HUES64 (cell line): Measurements from ENCODE around the gene COL8A1.
"Not testable (repeated sequence)": the region's sequence is repeated elsewhere in the genome, so short reads cannot be mapped to it uniquely, and the experiment has no call there.

Source experiments
- H3K27ac ChIP-seq: 2 replicates; pipeline ENCODE4 v1.7.0; 2013; ENCODE audit warnings: low read depth, low read length, inconsistent platforms
- H3K27me3 ChIP-seq: 2 replicates; pipeline ENCODE4 v1.6.1; 2013; ENCODE audit warnings: mild to moderate bottlenecking, low read length; ENCODE audit not compliant: insufficient read depth
- H3K36me3 ChIP-seq: 2 replicates; pipeline ENCODE4 v1.6.1; 2013; ENCODE audit warnings: mild to moderate bottlenecking, low read length; ENCODE audit not compliant: insufficient read depth
- H3K4me1 ChIP-seq: 2 replicates; pipeline ENCODE4 v1.6.1; 2013; ENCODE audit warnings: mild to moderate bottlenecking, low read length, moderate library complexity; ENCODE audit not compliant: insufficient read depth
- H3K4me3 ChIP-seq: 2 replicates; pipeline ENCODE4 v1.5.1; 2013; ENCODE audit warnings: mild to moderate bottlenecking, low read length, moderate library complexity
- H3K9ac ChIP-seq: 2 replicates; pipeline ENCODE4 v1.6.1; 2013; ENCODE audit warnings: mild to moderate bottlenecking, low read depth, low read length
- H3K9me3 ChIP-seq: 2 replicates; pipeline ENCODE4 v1.6.1; 2013; ENCODE audit warnings: low read depth, low read length; ENCODE audit not compliant: insufficient read depth
- WGBS: fragments of 150-250, 120-280 bp; methylation state at CpG from one replicate; pipeline ENCODE4 v1.1.7; 2013; ENCODE audit warnings: missing lambda C conversion rate; 5-methylcytosine and 5-hydroxymethylcytosine counted together

Gene COL8A1

DNA sequence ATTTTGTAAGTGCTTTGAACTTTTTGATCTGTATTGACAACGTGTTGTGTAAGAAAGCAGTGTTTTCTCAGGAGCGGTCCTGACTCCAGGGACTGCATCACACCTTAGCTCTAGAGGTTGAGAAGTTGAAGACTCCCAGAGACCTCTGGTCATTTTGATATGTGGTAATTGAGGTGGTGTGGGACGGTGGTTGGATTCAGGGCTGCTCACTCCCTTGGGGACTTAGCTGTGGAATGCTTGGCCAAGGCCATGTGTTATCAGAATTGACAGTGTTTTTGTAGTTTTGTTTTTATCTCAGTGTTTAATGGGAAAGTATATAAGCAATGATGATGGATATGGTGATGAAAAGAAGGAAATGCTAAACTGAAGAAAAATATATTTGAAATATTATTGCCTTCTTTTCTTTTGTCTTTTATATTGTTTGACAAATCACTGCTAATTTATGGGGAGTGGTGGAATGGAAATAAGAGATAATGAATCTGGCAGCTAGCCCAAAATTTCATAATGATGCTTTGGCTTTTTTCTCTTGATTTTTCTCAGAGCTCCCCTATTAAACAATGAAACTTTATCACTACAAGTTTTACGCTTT lies 195.3 kb downstream of the COL8A1 start:
- no peak overlapping the region for H3K27ac ChIP-seq
- H3K9me3 ChIP-seq: no peaks in the 10 kb centered on the region
- no peaks in the 10 kb centered on the region for H3K4me1 ChIP-seq
- WGBS: 88% methylated on average over 4 of the region's 4 CpGs
- no peaks in the 10 kb centered on the region for H3K36me3 ChIP-seq
- no peak overlapping the region for H3K4me3 ChIP-seq
- H3K9ac ChIP-seq: no peak overlapping the region
- no peaks in the 10 kb centered on the region for H3K27me3 ChIP-seq

DNA sequence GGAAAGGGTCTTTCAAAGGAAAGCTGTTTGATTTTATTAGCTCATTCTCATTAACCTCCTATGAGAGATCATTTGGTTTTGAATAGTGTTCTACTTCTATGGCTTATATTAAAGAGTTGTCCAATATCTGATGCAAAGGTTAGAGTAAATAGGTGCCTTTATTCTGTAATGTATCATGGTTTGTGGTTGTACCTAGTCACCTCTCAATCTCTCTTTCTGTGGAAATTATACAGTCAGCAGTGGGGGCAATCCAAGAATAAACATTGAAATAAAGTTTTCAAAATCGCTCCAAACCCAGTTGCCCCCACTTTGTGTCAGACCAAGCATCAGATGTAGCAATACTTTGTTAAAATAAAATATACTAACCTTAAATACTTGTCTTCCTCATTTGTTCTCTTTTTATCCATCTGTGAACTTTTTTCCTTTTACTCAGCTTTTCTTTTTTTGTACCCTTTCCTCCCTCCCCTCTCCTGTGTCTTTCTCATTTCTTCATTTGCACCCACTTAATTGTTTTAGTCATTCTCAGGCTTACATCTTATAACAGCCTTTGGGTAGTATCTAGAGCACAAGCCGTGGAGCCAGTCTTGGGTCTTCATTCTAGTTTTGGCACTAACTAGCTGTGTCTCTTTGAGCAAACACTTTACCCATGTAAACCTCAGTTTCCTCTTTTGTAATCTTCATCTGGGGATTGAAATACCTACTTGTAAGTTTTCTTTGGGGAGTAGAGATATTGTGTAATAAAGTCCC lies 196.0 kb downstream of the COL8A1 start:
- no peaks in the 10 kb centered on the region for H3K9me3 ChIP-seq
- no peak overlapping the region for H3K4me3 ChIP-seq
- H3K9ac ChIP-seq: no peak overlapping the region
- H3K36me3 ChIP-seq: no peaks in the 10 kb centered on the region
- no peak overlapping the region for H3K27ac ChIP-seq
- 96% methylated on average over 2 of the region's 2 CpGs for WGBS
- no peaks in the 10 kb centered on the region for H3K27me3 ChIP-seq
- no peaks in the 10 kb centered on the region for H3K4me1 ChIP-seq

DNA sequence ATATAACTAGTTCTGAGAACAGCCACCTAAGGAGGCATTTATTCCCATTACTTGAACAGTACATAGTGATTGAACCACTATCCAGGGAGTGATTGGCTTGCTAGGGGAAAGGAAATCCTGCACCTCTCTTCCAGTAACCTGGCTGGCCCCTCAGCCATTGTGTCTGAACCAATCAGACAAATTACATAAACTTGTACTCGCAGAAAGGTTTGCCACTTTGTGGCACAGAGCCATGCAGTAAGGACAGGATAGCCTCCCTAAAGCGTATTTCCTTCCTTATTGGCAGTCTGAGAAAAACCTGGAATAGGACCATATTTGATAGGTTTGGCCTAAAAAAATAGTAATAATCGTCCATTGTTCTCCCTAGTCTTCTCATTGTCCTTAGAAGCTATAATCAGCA lies 198.3 kb downstream of the COL8A1 start:
- H3K4me1 ChIP-seq: no peaks in the 10 kb centered on the region
- 96% methylated on average over 3 of the region's 3 CpGs for whole genome bisulfite sequencing
- H3K36me3 ChIP-seq: no peaks in the 10 kb centered on the region
- no peak overlapping the region for H3K27ac ChIP-seq
- no peak overlapping the region for H3K4me3 ChIP-seq
- H3K9ac ChIP-seq: no peak overlapping the region
- no peaks in the 10 kb centered on the region for H3K27me3 ChIP-seq
- no peaks in the 10 kb centered on the region for H3K9me3 ChIP-seq

GRCh38 chr3:99837715-99838114 lies 199.3 kb downstream of the COL8A1 start:
- Histone ChIP-seq H3K9ac (no peak overlapping the region), H3K27me3 (no peaks in the 10 kb centered on the region), H3K4me1 (no peaks in the 10 kb centered on the region), H3K27ac (no peak overlapping the region), H3K4me3 (no peak overlapping the region), H3K36me3 (no peaks in the 10 kb centered on the region), H3K9me3 (no peaks in the 10 kb centered on the region)
- 89% methylated on average over 1 of the region's 1 CpG for WGBS

GRCh38 chr3:99838755-99839154 lies 200.4 kb downstream of the COL8A1 start:
- Histone ChIP-seq H3K36me3 (no peaks in the 10 kb centered on the region), H3K9ac (no peak overlapping the region), H3K9me3 (no peaks in the 10 kb centered on the region)

DNA sequence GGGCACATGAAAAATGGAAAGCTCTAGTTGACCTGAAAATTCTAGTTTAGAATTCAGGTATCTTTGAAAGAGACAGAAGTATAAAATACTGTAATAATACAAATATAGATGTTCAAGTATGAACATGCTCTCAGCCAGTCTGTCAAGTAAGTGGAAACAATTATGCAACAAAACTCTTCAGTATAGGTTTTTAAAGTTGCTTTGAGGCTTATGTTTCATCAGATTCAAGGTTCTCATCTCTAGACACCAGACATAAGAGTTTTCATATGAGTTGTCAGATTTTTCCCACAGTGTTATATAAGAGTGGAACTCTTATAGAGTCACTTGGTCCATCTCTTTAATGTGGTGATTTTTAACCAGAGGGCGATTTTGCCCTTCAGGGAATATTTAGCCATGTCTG lies 201.2 kb downstream of the COL8A1 start:
- Histone ChIP-seq H3K4me3 (no peak overlapping the region), H3K27me3 (no peaks in the 10 kb centered on the region), H3K36me3 (no peaks in the 10 kb centered on the region), H3K9ac (no peak overlapping the region), H3K9me3 (no peaks in the 10 kb centered on the region), H3K27ac (no peak overlapping the region), H3K4me1 (peaks cover 10% of the 10 kb centered on the region)
- 92% methylated on average over 1 of the region's 1 CpG for WGBS

More at GRCh38 chr3:99838755-99839154, 200.4 kb downstream of the COL8A1 start:
- Histone ChIP-seq H3K27me3 (no peaks in the 10 kb centered on the region), H3K4me1 (peaks cover 2% of the 10 kb centered on the region; the same call in 1 of the 2 replicates), H3K4me3 (no peak overlapping the region), H3K27ac (no peak overlapping the region)

- WGBS: 96% methylated on average over 4 of the region's 4 CpGs
- H3K36me3 ChIP-seq, H3K9me3 ChIP-seq, H3K9ac ChIP-seq, H3K4me3 ChIP-seq, H3K27ac ChIP-seq, H3K27me3 ChIP-seq: not testable (repeated sequence)
- H3K4me1 ChIP-seq: peaks cover 15% of the 10 kb centered on the region
Measured at GRCh38 chr3:99841949-99842348, 203.6 kb downstream of the COL8A1 start.

- peaks cover 15% of the 10 kb centered on the region for H3K4me1 ChIP-seq
Measured at GRCh38 chr3:99842826-99843589, 204.6 kb downstream of the COL8A1 start.

GRCh38 chr3:99843590-99844258 lies 205.3 kb downstream of the COL8A1 start:
- peaks cover 15% of the 10 kb centered on the region for H3K4me1 ChIP-seq
- H3K4me3 ChIP-seq: no peak overlapping the region
- no peaks in the 10 kb centered on the region for H3K9me3 ChIP-seq
- H3K27ac ChIP-seq: no peak overlapping the region
- no peaks in the 10 kb centered on the region for H3K27me3 ChIP-seq
- H3K36me3 ChIP-seq: no peaks in the 10 kb centered on the region
- WGBS: 83% methylated on average over 10 of the region's 10 CpGs
- no peak overlapping the region for H3K9ac ChIP-seq

More at GRCh38 chr3:99842826-99843589, 204.6 kb downstream of the COL8A1 start:
- H3K9ac ChIP-seq: no peak overlapping the region
- H3K27me3 ChIP-seq: no peaks in the 10 kb centered on the region
- H3K9me3 ChIP-seq: no peaks in the 10 kb centered on the region
- 67% methylated on average over 1 of the region's 2 CpGs for WGBS
- H3K4me3 ChIP-seq: no peak overlapping the region
- H3K36me3 ChIP-seq: no peaks in the 10 kb centered on the region
- H3K27ac ChIP-seq: no peak overlapping the region

GRCh38 chr3:99845331-99845730 lies 206.9 kb downstream of the COL8A1 start:
- Histone ChIP-seq H3K9ac (no peak overlapping the region), H3K4me3 (no peak overlapping the region), H3K9me3 (no peaks in the 10 kb centered on the region), H3K36me3 (no peaks in the 10 kb centered on the region), H3K27me3 (no peaks in the 10 kb centered on the region), H3K4me1 (peaks cover 17% of the 10 kb centered on the region), H3K27ac (no peak overlapping the region)
- WGBS: 90% methylated on average over 2 of the region's 4 CpGs

- no peak overlapping the region for H3K27ac ChIP-seq
- no peak overlapping the region for H3K9ac ChIP-seq
Measured at GRCh38 chr3:99845999-99846398, 207.6 kb downstream of the COL8A1 start.

More at GRCh38 chr3:99845999-99846398, 207.6 kb downstream of the COL8A1 start:
- 100% methylated on average over 2 of the region's 2 CpGs for WGBS
- Histone ChIP-seq H3K36me3 (no peaks in the 10 kb centered on the region), H3K9me3 (no peaks in the 10 kb centered on the region), H3K27me3 (no peaks in the 10 kb centered on the region), H3K4me3 (no peak overlapping the region), H3K4me1 (peaks cover 21% of the 10 kb centered on the region)
